Stimulated activated CD4-positive, alpha-beta T cell treated with anti-CD3 and anti-CD28 coated beads, TNF-alpha, amount 100 ng/mL, for 1 hour (primary cell): ENCODE results near the gene ANKS1B.
"Not testable (repeated sequence)": the region's sequence is repeated elsewhere in the genome, so short reads cannot be mapped to it uniquely, and the experiment has no call there.

Source experiments
- DNase-seq, 3 donors: peaks; one replicate each; pipeline ENCODE4 v3.0.0-alpha.2; 2020; ENCODE audit warnings: low read depth in 3 of 3, low spot score in 1 of 3

The ANKS1B gene

GRCh38 chr12:99706736-99707473 lies 277.8 kb downstream of the ANKS1B start:
- DNase-seq = no peak

- DNase-seq = no peak
Observed at GRCh38 chr12:99704458-99704857, 280.3 kb downstream of the ANKS1B start.

- DNase-seq = no peak
Observed at GRCh38 chr12:99704036-99704435, 280.7 kb downstream of the ANKS1B start.

- no peak for DNase-seq
Observed at GRCh38 chr12:99700032-99700431, 284.7 kb downstream of the ANKS1B start.

- no peak for DNase-seq
Observed at GRCh38 chr12:99695050-99695449, 289.7 kb downstream of the ANKS1B start.

GRCh38 chr12:99686142-99686541 lies 298.6 kb downstream of the ANKS1B start:
- DNase-seq = no peak

GRCh38 chr12:99680276-99680675 lies 304.5 kb downstream of the ANKS1B start:
- no peak for DNase-seq

- DNase-seq = no peak
Observed at GRCh38 chr12:99670635-99671034, 314.1 kb downstream of the ANKS1B start.

GRCh38 chr12:99658671-99659349 lies 325.9 kb downstream of the ANKS1B start:
- no peak for DNase-seq

- no peak for DNase-seq
Observed at GRCh38 chr12:99649551-99649950, 335.2 kb downstream of the ANKS1B start.

- no peak for DNase-seq
Observed at GRCh38 chr12:99648183-99648582, 336.6 kb downstream of the ANKS1B start.

GRCh38 chr12:99647453-99647852 lies 337.3 kb downstream of the ANKS1B start, which contains the start of gene GARIN6:
Gene GARIN6 (plus strand): TSS chr12:99647753. CDS start chr12:99648175, 422 bp downstream.
- no peak for DNase-seq

- DNase-seq = no peak
Observed at GRCh38 chr12:99644629-99645028, 340.1 kb downstream of the ANKS1B start.

- no peak for DNase-seq
Observed at GRCh38 chr12:99627459-99627858, 357.3 kb downstream of the ANKS1B start.

- DNase-seq = not testable (repeated sequence)
Observed at GRCh38 chr12:99624591-99624990, 360.1 kb downstream of the ANKS1B start.

GRCh38 chr12:99620159-99620479 lies 364.6 kb downstream of the ANKS1B start:
- no peak for DNase-seq

GRCh38 chr12:99619389-99620158 lies 365.2 kb downstream of the ANKS1B start:
- no peak for DNase-seq

- DNase-seq = no peak
Observed at GRCh38 chr12:99618657-99619056, 366.1 kb downstream of the ANKS1B start.

GRCh38 chr12:99611599-99611998 lies 373.1 kb downstream of the ANKS1B start:
- no peak for DNase-seq

GRCh38 chr12:99611117-99611516 lies 373.6 kb downstream of the ANKS1B start:
- DNase-seq = no peak

GRCh38 chr12:99609455-99610181 lies 375.1 kb downstream of the ANKS1B start:
- DNase-seq = no peak
